Activated CD4-positive, CD25-positive, alpha-beta regulatory T cell treated with anti-CD3 and anti-CD28 coated beads, Interleukin-2, amount 50 U/mL, for 24 hours (primary cell): ENCODE data around the gene ELMO1.

Experiments
- ATAC-seq, 2 donors: fragments of 150-1000 bp; cut with Tn5 transposase; one replicate each; pipeline ENCODE4 v1.10.0; 2021; ENCODE audit warnings: mild to moderate bottlenecking in 1 of 2, moderate library complexity in 1 of 2

The ELMO1 gene

GRCh38 chr7:37342176-37342687 is 106.4 kb downstream of the ELMO1 start:
- no peak for ATAC-seq

GRCh38 chr7:37341033-37341630 is 107.5 kb downstream of the ELMO1 start:
- ATAC-seq: peak; percentile 63 to 64

GRCh38 chr7:37338966-37339365 is 109.7 kb downstream of the ELMO1 start:
- no peak for ATAC-seq

GRCh38 chr7:37337522-37337921 is 111.1 kb downstream of the ELMO1 start:
- no peak for ATAC-seq

- peak; percentile 83 to 84 for ATAC-seq
Observed at GRCh38 chr7:37336259-37336658, 112.4 kb downstream of the ELMO1 start.

GRCh38 chr7:37333075-37333474 is 115.6 kb downstream of the ELMO1 start:
- ATAC-seq: no peak

- no peak for ATAC-seq
Observed at GRCh38 chr7:37332243-37333016, 116.2 kb downstream of the ELMO1 start.

- ATAC-seq: no peak
Observed at GRCh38 chr7:37330775-37331174, 117.9 kb downstream of the ELMO1 start.

- ATAC-seq: no peak
Observed at GRCh38 chr7:37329940-37330339, 118.7 kb downstream of the ELMO1 start.

- no peak for ATAC-seq
Observed at GRCh38 chr7:37327288-37327687, 121.4 kb downstream of the ELMO1 start.

- no peak for ATAC-seq
Observed at GRCh38 chr7:37323966-37324365, 124.7 kb downstream of the ELMO1 start.

- no peak for ATAC-seq
Observed at GRCh38 chr7:37322831-37323230, 125.8 kb downstream of the ELMO1 start.

GRCh38 chr7:37320848-37321468 is 127.7 kb downstream of the ELMO1 start:
- ATAC-seq: no peak

GRCh38 chr7:37320140-37320847 is 128.4 kb downstream of the ELMO1 start:
- no peak for ATAC-seq

- no peak for ATAC-seq
Observed at GRCh38 chr7:37318541-37318940, 130.1 kb downstream of the ELMO1 start.

GRCh38 chr7:37315772-37316715 is 132.6 kb downstream of the ELMO1 start:
- no peak for ATAC-seq

GRCh38 chr7:37312608-37313007 is 136.1 kb downstream of the ELMO1 start:
- peak; percentile 59 to 68 for ATAC-seq

GRCh38 chr7:37311355-37311754 is 137.3 kb downstream of the ELMO1 start:
- peak; percentile 77 to 85 for ATAC-seq

GRCh38 chr7:37310327-37311080 is 138.2 kb downstream of the ELMO1 start:
- ATAC-seq: no peak

GRCh38 chr7:37309493-37309892 is 139.2 kb downstream of the ELMO1 start:
- ATAC-seq: no peak

GRCh38 chr7:37304921-37305320 is 143.7 kb downstream of the ELMO1 start:
- no peak for ATAC-seq
